NCI-H748 treated with DMSO at 0.1 percent for 48 hours (cell line): Measurements from ENCODE around the gene EOMES.

Source experiments
- DNase-seq: peaks from one replicate; lab custom pipeline; 2025; lab: John Stamatoyannopoulos, UW

Gene EOMES

DNA sequence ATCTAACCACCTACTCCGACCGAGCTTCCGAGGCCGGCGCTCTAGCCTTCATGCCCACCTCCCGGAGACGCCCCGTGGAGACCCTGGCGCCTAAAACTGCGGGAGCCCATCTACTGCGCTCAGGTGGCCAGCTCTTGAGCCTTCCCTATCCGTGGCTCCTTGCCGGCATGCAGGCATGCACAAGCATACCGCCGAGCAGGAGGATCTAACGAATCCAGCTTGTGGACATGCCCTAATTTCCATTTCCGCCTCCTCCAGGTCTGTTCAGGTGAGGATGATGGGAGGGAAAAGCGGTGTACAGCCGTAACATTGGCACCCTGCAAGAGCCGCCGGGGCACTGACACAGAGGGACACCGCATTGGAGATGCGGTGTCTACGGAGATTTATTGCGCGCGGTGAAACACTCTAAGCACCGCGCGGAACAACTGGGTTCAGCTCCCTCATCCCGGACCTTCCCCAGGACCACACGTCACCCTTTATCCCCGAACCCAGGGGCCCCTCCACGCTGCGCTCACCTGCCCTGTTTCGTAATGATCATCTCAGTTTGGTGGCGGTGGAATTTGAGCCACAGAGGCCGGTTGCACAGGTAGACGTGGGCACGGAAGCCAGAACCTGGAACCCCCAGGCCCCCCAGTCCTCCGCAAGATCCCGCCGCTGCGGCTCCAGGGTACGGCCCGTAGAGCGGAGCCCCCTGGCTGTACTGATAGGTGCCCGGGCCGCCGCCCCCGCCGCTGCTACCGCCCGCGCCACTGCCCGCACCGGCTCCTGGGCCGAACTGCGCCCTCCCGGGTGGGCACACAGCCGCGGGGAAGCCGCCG is 1.0 kb downstream of the EOMES start:
- no peak for DNase-seq

DNA sequence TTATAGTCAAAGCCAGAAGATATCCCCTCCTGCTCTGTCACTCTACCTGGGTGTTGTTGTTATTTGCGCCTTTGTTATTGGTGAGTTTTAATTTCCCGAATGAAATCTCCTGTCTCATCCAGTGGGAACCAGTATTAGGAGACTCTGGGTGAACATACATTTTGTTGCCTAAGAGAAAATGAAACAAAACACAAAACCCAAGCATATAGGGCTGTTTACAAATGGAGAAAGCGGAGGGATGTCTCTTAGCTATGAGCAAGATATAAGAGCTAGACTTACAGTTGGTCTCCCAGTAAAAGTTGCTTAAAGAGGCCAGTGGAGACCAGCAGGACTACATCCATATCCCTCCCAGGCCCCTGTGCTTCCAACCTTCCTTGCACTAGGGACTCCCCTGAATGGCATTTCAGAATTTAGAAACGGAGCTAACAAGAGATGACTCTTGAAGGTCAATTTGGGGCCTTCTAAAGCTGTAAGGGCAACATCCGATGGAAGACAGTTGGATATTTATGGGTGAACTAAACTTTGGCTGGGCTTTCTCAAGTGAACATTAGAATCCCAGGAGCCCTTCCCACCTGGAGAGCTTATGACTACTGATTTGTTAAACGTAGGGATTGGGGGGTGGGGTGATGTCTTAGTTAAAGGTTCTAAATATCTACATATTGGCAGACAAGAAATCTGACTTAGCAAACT is 2.7 kb downstream of the EOMES start:
- no peak for DNase-seq

DNA sequence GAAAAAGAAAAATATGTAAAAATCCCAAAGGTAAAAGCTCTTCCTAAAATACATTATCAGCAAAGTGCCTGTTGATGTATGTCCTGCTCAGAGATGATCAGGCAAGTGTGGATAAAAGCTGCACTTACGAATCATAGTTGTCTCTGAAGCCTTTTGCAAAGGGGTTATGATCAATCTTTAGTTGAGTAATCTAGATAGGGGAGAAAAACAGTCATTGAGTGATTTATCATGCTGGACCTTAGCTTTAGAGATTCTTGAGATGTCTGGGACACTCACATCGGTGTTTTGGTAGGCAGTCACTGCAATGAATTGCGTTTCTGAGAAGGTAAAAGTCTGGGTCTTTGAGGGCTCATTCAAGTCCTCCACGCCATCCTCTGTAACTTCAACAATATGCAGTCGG is 3.7 kb downstream of the EOMES start:
- no peak for DNase-seq

DNA sequence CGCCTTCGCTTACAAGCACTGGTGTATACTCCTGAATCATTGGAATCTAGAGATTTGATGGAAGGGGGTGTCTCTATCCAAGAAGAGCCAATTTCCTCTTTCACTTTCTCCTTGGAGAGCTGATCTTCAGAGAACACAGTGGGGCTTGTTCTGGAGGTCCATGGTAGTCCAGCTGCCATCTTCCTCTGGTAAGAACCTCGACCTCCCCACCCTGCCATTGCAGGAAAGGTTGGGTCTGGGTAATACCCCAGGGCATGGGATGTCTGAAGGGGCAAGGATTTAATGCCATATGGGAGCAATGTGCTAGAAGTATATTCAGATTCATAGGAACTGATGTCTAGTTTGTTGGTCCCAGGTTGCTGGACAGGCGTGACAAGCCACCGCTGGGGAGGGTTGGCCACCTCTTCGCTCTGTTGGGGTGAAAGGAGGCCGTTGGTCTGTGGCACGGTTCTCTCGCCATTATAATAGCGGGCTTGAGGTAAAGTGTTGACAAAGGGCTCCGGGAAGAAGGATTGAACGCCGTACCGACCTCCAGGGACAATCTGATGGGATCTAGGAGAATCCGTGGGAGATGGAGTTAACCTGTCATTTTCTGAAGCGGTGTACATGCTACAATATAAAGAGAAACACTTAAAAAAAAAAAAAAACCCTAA is 4.8 kb downstream of the EOMES start:
- no peak for DNase-seq

DNA sequence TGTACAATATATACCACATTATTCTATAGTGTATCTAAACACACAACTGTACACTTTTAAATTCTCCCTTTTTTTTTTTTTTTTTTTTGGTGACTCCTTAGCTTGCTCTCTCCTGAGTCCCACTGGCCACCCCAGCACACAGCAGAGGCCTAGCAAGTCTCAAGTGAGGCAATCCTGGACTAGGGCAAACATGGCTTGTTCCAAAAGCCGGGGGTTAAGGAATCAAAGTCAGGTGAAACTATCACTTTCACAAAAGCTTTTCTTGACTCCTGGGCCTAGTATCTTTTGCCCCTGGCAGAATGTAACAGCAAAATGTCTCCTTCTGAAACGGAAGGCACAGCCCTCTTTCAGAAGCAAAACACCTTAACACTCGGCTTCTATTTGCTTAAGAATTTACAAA is 5.8 kb downstream of the EOMES start:
- no peak for DNase-seq

DNA sequence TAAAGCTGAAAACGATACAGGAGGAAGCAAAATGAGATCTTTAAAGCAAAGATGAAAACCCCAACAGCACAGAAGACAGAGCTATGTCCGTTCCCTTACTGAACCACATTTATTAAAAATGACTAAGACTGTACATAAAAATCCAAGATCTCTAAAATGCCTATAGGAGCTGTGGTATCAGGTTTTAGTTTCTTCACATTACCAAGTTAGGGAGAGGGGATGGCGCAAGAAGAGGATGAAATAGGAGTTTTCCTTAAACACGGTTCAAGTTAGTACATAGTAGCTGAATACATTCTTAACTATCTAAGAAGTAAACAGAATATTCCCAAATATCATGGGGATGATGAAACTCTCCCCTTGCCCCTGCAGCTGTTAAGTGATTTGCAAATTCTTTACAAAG is 6.3 kb downstream of the EOMES start:
- no peak for DNase-seq

DNA sequence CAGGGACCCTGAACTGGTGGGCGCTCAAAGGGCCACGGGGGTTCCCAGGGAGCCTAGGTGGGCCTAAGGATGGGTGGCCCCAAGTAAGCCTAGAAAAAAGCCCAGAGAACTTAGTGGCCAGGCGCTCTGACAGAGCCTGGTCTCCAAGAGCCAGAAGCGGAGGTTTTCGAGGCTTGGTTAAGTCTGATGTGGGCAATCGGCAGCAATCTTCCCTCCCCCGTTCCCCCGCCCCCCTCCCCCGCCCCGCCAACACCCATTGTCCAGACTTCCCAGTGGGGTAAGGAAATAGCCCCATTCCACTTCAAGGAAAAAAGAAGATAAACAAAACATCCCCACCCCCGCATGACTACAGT is 6.7 kb downstream of the EOMES start:
- DNase-seq = no peak

DNA sequence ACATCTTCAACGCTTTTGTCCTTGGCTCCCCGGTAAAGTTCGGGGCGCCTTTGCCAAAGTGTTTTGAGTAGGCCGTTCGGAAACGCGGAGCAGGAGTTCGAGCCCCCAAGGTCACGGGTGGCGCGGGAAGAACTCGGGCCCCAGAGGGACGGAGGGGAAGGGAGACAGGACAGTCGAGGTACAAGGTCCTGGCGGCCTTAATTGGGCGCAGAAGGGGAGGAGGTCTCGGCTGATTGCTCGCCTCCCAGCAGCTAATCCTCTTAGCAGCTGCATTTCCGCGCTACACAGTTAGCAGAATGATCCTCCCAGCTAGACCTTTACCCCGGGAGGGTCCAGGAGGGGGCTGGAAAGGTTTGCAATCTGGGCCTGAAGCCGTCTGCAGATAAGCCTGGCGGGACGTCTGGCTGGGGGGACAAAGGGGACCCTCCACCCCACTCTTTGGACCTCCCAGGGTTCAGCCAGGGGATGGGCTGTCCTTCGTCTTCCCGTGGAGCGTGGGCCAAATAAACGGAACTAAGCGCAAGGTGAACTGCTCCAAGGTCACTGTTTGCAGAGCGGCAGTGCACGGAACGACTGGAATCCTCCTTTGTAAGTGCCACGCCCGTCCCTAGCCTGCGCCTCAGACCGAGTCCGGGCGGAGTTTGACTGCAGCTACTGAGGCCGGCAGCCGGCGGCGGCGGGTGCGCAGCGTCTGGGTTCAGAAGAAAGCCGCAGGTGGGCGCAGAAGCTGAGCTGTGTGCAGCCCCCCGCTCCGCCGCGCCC is 7.2 kb downstream of the EOMES start:
- no peak for DNase-seq

DNA sequence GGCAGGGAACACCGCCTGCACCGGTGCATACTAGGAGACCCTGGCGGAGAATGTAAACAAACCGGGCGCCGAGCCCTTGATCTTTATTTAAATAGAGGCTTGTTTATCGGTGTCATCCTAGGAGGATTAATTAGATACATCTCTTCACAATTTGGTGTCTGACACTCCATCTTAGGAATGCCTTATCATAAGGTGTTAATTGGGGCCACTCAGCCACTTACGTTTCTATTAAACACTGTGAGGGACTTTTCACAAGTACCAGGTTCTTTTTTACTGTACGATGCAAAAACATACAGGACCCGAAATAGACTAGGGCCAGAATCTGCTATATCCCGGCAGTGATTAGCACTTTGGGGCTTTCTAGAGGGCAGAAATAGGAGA is 8.0 kb downstream of the EOMES start:
- DNase-seq = no peak

DNA sequence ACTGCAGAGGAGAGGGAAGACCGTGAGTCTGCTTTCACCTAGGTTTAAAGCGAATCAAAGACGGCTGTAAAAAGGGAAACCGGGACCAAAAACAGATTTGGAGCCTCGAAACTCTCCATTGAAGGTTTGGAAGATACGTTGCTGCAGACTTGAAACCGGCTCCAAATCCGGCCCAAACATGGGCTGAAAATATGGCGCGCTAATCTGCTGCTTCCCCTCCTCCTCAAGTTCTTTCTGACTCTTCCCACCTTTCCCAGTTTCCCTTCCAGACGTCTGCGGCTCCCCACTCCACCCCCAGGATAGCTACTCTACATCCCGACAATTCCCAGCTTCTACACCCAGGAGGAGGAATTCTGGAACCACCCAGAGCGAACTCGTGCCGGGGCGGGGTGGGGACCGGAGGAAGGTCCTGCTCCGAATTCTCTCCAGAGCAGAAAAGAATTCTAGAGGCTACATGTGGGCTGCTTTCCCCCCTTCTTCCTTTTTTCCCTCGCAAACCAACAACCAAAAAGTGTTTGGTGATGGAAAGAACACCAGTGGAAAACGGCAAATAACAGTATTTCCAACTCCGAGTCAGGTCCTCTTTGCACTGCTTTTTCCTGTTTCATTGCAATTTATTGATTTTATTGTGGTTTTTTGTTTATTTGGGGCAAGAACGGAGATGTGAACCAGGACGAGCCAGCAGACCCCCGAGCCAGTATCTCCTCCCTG is 8.5 kb downstream of the EOMES start:
- no peak for DNase-seq

DNA sequence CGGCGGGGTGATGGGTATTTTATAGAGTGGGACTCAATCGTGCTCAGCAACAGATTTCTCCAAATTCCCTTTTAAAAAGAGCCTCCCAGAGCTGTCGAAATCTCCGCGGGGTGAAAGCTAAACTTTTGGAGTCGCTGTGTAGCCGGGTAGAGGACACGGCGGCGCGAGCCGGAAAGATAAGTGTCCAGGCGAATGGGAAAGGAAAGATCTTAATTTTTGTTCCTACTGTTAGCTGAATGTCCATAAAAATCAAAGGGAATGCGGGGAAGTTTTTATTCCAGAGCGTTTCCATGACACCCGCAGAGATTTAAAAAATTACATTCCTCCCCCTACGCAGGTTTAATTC is 9.1 kb downstream of the EOMES start:
- DNase-seq = no peak

DNA sequence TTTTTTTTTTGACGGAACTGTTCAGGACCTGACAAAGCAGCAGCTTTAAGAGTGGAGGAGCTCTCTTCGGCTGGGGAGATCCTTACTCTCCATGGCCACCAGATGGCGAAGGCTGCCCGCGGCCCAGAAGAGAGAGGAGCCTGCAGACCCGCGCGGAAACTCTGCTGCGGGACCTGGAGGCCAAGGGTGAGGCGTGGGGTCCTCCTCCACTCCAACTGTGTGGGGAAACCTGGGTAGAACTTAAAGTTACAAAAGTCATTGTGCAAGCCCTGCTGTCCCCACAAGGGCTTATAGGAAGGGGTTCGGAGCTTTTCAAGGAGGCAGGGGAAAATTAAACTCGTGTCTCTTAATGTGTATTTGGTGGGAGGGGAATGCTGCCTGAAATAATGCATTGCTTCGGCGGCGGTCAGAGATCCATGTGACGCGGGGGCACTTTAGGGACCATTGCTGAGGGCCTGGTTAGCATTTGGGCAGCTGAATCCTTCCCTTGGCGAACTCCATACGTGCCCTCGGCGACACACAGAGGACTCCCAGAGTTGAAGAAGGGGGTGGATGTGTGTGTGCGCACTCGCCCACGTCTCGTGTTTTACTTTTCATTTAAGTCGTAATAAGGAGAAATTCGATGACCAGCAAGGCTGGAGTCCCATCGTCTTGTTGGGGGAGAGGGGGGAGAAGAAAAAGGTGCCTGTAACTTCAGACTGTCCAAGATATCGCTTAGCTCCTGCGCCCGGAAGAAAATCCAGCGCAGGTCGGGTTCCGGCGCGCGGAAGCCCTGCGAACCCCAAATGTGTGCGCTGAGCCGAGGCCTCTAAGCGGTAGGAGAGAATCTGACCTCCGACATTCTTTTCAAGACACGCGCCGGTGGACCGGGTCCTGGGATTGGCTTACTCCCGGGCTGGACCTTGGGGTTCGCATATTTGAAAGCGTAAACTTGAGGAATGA is 9.7 kb downstream of the EOMES start:
- DNase-seq = peak; percentile 15

DNA sequence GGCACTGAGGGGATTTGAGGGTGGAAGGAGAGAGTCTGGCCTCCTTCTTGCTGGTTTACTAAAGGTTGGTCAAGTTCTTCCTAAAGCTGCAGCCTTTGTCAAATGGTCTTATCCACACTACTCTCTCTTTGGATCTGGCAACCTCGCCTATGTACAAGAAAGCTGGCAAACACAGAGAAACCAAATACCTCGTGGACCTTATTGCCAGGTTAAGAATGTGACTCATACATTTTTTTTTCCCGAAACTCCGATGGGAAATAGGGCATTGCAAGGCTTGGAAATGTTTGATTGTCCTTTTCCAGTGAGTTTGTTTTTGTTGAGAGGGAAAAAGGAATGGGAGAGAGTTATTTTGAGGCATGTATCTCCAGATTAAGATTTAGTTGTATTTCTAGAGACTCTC is 13.9 kb downstream of the EOMES start:
- DNase-seq = no peak

DNA sequence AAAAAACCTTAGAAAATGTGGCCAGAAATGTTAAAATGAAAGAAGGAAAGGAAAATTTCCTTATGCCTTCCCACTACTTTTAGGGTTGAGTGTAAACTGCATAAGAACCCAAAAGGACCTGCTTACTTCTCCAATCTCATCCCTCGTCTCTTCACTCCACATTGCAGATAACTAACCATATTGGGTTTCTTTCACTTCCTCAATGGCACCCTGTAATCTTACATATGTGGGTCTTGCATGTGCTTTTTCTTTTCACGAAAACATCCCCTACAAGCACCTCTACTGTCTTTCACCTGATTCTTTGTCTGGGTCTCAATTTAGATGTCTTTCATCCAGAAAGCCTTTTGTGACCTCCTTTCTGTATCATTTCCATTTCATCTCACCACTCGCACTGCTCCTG is 23.1 kb downstream of the EOMES start:
- no peak for DNase-seq

DNA sequence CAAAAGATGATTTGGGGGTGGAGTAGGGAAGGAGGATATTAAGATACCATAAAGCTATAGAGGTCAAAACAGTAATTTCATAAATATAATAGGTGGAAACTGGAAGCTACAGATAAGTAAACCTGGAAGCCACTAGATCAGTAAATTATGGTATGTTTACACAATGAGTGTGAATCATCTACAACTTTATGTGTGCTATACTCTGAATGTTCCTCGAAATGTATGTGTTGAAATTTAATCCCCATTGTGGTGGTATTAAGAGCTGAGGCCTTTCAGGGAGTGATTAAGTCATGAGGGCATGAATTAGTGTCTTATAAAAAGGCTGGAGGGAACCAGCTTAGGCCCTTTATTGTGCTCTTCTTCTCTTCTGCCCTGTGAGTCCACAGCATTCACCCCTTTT is 25.2 kb downstream of the EOMES start:
- DNase-seq = no peak

DNA sequence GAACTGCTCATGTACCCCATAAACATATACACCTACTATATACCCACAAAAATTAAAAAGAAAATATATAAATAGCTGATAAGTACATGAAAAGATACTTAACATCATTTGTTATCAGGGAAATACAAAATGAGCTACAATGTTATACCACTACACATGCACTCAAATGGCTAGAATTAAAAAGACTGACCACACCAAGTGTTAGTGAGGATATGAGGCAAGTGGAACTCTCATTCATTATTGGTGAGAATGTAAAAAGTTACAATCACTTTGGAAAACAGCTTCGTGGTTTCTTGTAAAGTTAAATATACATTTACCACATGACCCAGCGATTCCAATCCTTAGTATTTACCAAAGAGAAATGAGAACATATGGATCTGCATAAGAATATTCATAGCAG is 26.5 kb downstream of the EOMES start:
- DNase-seq = no peak

DNA sequence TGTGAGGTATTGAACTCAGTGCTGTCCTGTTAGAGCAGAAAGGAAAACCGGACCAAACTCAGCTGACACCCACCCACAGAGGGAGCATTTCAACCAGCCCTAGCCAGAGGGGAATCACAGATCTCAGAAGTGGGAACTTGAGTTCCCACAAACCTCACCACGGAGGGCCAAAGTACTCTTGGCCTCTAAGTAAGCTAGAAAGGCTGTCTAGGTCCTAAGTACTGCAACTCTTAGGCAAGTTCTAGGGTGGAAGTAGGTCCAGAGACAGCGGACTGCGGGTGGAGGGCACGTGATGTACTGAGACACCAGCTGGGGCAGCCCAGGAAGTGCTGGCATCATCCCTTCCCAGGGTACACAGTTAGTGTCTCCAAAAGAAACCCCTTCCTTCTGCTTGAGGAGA is 34.1 kb downstream of the EOMES start:
- DNase-seq = no peak

DNA sequence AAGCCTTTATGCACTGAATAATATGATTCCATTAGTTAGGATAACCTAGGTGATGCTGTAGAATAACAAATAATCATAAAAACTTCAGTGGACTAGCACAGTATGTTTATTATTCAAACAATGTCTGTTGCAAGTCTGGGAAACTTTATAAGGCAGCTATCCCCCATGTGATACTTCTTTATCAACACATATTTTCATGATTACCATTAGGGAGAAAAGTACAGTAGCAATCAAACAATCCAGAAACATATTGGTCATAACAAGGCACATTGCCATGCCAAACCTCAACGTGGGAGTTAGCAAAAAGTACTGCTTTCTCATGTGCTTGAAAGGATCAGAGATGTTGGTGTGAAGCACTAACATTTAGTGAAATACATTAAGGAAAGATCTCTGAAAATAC is 35.5 kb downstream of the EOMES start:
- no peak for DNase-seq

DNA sequence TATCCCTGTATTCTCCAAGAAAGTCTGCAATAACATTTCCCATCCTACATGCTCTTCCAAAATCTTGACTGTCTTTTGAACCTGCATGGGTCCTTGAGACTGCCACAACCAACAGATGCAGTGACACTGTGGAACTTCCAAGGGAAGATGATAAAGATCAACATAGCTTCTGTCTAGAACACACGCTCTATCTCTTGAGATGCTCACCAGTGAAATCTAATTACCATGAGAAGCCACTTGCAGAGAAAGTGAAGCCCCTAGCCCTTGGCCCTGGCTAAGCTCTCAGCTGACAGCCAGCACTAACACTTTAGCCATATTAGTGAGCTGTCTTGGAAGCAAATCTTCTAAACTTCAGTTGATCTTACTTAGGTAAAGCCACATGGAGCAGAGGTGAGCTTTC is 36.6 kb downstream of the EOMES start:
- DNase-seq = no peak

DNA sequence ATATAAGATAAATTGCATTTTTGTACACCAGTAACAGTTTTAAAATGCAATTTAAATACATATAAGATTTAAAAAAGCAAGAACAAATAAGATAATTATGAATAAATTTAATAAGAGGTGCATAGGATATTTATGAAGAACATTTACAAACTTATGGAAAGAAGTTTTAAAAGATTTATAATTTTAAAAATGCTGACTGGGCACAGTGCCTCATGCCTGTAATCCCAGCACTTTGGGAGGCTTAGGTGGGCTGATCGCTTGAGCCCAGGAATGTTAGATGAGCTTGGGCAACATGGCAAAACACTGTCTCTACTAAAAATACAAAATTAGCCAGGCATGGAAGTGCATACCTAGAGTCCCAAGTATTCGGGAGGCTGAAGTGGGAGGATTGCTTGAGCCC is 37.8 kb downstream of the EOMES start:
- no peak for DNase-seq

DNA sequence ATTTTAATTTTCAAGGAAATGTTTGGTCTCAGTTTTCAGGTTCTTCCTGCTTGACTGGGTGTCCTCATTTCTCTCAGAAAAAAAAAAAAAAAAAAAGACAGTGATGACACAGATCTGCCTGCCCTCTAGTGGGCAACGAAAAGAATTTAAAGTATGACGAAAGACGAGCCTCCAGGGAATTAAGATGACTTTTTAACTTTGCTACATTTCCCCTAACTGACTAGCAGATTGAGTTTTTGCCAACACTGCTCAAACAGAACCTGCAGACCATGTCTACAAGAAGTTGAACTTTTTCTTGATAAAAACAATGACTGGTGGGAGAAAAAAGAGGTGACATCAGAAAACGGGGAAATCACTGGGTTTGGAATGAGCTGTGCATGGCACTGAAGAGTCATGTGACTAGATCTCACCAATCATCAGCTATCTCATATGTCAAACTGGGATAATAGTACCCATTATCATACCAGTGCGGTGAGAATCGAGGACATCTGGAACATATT is 40.8 kb downstream of the EOMES start:
- no peak for DNase-seq
